Activated CD8-positive, alpha-beta memory T cell treated with anti-CD3 and anti-CD28 coated beads, Interleukin-2, amount 50 U/mL, for 24 hours (primary cell): ENCODE data around the gene PDE4C.

ENCODE experiments used
- DNase-seq: peaks from one replicate; pipeline ENCODE4 v3.0.0-alpha.2; 2020; ENCODE audit errors: extremely low read depth

The PDE4C gene

DNA sequence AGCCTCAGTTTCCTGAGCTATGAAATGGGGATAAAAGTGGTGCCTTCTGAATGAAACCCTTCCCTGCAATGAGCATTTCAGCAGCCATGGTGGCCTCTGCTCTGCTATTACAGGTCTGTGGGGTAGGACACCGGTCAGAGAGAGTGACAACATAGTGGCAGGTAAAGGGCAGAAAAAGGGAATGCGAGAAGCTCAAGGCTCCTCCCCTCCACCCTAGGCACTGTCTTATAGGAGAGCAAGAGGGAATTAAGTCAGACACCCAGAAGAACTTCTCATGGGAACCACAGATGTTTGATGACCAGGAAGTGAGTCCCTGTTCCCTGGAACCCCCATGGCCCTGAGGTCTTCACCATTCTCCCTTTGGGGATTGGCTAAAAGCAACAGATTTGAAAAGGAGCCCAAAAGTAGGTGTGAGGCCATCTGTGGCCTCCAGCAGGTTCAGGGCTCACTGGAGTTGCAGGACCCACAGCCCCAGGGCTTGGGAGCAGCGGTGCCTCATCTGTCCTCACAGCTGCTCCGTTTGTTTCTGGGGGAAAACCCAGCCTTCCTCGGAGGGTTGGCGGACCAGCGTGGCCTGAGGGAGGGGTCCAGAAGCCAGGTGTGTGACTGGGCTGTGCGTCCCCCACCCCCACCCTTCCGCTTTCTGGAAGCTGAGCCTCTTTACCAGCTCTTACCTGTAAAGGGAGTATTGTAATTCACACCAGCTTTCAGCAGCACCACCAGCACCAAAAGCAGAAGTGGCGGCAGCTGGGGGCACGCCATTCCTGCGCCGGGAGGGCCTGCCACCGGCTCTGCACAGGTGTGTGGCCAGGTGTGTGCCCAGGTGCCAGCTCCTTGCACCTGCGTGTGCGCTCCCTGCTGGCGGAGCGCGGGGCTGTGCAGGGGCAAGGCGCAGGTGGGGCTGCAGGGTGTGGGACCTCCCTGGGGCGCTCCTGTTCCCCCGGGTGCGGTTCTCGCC is 28.6 kb upstream of the PDE4C start:
- DNase-seq, result no peak

- DNase-seq, result no peak
Observed at GRCh38 chr19:18253716-18254115, 27.5 kb upstream of the PDE4C start.

DNA sequence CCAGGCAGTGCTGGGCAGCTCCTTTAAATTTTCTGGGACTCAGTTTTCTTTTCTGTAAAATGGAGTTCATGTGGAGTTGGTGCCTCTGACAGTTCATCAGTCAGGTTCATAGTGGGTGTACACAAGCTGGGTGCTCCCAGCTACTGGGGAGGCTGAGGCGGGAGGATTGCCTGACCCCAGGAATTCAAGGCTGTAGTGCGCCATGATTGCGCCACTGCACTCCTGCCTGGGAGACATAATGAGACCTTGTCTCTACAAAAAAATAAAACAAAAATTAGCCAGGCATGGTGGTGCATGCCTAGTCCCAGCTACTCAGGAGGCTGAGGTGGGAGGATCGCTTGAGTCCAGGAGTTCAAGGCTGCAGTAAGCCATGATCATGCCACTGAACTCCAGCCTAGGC is 26.9 kb upstream of the PDE4C start:
- no peak for DNase-seq

DNA sequence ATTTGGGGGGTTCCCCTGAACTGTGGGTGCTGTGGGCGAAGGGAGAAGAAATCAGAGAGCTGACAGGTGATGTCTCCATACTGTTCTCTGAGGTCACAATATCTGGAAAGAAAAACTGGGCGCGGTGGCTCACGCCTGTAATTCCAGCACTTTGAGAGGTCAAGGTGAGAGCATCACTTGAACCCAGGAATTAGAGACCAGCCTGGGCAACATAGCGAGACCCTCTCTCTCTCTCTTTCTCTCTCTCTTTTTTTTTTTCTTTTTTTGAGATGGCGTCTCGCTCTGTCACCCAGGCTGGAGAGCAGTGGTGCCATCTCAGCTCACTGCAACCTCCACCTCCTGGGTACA is 26.1 kb upstream of the PDE4C start:
- no peak for DNase-seq

DNA sequence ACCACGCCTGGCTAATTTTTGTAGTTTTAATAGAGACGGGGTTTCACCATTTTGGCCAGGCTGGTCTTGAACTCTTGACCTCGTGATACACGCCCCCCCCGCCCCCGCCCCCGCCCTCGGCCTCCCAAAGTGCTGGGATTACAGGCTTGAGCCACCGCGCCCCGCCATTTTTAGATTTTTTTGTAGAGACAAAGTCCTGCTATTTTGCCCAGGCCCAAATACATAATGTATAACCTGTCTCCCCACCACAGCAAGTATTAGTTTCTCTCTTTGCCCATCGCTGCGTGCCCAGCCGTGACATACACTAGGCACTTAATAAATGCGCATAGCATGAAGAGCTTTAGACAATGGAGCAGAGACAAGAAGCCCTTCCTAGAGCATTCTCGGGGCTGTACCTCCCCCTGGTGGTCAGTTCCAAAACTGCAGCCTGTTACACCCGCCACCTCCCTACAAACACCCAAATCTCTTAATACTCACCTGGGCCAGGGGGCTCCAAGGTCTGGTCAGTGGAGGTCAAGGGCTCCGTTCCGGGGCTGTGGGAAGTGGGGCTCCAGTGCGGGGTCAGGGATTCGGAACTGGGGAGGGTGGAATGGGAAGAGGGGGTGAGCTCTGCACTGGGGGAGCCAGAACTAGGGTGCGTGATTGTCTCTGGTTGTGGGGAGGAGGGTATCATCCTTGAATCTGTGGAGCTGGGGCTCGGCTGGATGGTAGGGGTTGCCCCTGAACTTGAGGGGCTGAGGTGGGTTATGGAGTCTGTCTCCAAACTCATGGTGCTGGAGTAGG is 25.5 kb upstream of the PDE4C start:
- peak; percentile 59 for DNase-seq

DNA sequence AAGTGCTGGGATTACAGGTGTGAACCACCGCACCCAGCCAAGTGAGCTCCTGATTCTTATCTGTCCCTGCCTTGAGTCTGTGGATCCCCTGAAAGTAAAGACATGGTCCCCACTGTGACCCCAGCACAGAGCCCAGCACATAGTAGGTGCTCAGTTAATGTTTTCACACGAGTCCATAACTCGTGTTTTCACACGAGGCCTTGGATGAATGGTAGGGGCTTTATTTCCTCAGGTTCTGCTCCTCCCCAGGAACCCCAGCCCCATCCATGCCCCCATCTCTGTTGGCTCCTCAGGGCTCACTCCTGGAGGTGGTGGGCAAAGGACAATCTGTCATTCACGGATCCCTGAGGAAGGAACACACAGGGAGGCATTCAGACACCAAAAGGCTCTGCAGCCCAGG is 23.6 kb upstream of the PDE4C start:
- no peak for DNase-seq

DNA sequence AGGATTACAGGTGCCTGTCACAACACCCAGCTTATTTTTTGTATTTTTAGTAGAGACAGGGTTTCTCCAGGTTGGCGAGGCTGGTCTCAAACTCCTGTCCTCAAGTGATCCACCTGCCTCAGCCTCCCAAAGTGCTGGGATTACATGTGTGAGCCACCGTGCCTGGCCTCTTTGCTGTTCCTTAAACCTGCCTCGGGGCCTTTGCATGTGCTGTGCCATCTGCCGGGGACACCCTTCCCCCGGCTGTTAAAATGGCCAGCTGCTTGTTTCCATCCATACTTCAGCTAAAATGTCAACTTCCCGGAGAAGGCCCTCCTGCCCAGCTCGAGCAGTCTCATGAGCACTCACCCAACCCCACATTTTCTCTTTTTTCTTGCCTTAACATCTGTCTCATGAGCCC is 19.1 kb upstream of the PDE4C start:
- DNase-seq, result no peak

DNA sequence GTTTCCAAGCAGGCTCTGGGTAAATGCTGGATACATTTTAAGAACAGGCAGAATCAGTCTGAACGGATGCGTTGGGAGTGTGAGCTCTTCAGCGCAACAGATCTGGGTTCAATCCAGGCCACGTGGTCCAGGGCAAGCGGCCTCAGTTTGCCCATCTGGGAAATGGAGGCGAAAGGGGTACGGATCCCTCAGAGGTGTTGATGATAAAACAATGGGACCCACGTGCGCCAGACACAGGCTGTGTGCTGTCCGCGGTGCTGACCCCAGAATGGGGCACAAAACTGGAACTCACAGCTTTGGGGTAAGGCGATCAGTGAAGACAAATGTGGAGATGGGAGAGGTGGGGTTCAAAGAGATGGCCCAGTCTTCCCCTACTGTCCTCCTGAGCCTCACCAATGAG is 13.1 kb upstream of the PDE4C start:
- no peak for DNase-seq

DNA sequence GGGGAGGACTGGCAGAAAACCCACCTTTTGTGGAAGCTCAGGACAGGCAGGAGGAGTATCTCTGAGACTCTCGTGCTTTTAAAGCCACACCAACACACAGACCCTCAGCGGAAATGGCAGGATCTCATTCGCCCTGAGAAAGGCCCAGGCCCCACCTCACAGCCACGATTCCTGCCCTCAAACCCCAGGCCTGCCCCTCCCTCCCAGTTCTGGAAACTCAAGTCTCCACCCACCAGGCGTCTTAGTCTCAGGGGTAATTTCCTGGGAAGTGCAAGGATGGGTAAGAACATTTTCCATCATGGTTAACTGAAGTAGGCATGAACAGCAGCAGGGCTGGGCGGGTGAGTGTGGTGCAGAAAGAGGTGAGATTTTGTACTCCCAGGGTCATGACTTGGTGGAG is 8.0 kb upstream of the PDE4C start:
- no peak for DNase-seq

DNA sequence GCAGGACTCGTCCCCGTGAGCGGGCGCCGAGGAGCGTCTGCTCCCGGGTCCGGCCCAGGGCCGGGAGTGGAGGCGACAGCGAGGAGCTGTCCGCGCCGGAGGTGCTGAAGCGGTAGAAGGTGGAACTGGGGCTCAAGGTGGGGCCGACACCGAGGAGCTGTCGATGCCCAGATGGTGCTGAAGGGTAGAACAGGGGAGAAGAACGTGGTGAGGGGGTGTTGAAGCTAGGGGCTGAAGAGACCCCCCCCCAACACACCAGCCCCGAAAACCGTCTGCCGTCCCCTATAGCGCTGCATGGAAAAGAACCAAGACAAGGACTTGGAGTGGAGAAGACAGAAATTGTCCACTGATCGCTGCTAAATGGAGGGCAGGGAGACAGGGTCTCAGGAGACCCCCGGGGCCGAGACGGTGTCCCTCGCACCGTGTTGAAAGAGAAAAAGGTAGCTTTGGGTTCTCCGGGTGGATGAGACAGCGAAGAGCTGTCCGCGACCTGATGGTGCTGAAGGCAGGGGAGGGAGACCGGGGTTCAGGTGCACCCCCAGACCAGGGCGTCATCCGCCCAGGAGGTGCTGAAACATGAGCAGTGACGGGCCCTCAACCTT is 7.1 kb upstream of the PDE4C start:
- DNase-seq, result no peak

GRCh38 chr19:18232540-18233223 is 6.4 kb upstream of the PDE4C start:
- DNase-seq, result no peak

- DNase-seq, result no peak
Observed at GRCh38 chr19:18231775-18232174, 5.5 kb upstream of the PDE4C start.

- no peak for DNase-seq
Observed at GRCh38 chr19:18230941-18231734, 4.9 kb upstream of the PDE4C start.

GRCh38 chr19:18229915-18230314 is 3.7 kb upstream of the PDE4C start:
- no peak for DNase-seq

DNA sequence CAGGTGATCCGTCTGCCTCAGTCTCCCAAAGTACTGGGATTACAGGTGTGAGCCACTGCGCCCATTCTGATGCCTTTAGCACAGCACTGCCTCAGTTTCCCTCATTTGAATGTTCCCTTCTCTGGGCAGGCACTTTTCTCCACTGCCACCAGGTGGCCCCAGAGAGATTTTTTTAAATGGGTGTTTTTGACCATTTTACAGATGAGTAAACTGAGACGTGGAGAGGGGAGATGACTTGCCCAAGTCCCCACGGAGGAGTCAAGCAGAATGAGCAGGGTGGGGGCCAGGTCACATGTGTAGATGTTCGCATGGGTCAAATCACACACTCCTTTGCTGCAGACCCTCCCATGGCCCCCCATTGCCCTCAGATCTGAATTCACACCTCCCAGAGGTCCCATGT is 3.2 kb upstream of the PDE4C start:
- no peak for DNase-seq

- DNase-seq, result no peak
Observed at GRCh38 chr19:18227781-18228271, 1.6 kb upstream of the PDE4C start.

DNA sequence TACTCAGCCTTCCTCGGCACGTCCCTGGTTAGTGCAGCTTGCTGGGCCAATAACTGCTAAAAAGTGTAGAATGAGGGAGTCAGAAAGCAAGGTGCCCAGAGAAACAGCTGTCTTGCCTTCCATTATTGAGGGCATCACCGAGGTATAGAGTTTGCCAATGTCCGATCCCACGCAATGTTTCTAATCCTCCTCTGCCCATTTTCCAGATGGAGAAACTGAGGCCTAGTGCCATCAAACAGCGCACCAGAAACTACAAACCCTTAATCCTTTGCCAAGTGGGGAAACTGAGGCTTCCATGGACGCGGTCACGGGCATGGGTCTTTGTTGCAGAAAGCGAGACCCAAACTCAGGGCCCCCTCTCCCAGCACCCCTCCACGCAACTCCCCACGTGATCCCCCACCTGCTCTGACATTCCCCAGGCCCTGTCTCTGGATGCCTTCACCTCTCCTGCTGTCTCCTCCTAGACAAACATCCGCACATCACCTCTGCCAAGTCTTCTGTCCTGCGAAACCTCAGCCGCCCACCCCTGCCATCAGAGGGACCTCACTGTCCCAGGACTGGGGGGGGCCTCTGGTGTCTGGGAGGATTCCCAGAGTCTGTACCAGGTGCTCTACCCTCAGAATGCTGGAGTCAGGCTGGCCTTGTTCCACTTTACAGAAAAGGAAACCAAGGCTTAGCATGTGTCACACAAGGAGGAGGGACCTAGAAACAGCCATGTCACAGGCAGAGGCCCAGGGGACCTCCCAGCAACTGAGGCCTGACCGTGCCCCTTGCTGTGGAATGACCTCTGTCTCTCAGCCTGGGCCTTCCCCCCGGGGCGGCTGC is 930 bp upstream of the PDE4C start:
- no peak for DNase-seq

GRCh38 chr19:18225355-18225701 is 910 bp downstream of the PDE4C start:
- DNase-seq, result no peak

DNA sequence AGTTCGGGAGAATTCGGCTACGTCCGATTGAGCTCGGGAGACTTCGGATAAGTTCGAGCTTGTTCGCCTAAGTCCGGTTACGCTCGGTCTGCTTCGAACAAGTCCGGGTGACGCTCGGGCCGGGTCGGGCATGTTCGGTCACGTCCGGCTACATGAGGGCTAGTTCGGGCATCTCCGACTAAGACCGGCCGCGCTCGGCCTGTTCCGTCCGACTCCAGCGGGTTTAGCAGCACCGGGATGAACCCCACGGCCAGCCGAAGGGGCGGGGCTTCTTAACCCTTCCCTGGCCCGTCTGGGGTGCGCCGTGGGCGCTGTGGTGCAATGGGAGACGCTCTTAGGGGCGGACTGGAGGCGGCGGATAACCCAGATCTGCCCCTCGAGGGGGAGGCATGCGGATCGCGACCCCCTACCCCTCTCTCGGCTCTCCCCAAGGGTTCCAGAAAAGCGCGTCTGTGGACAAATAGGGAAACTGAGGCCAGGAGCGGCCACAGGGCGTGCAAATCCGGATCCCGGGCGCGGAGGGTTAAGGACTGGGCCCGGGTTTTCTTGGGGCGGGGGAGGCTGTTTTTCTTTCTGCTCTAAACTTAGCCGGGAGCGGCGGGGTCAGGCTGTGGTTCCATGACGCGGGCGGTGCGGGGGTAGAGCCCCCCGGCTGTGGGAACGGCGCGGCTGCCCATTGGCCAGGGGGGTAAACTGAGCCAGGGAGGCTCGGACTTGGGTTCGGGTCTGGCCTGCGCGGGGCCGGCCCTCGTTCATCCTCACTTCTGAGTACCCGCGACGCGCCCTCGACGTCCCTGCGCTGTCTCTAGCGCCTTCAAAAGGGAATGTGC is 1.5 kb downstream of the PDE4C start:
- DNase-seq, result peak; percentile 83
